Stimulated activated CD4-positive, alpha-beta T cell treated with anti-CD3 and anti-CD28 coated beads, Interleukin-12 subunit alpha, Interleukin-12 subunit beta, amount 100 ng/mL, for 4 hours (primary cell): ENCODE results near the gene TMX3.

ENCODE experiments used
- DNase-seq: peaks from one replicate; pipeline ENCODE4 v3.0.0-alpha.2; 2020

Gene TMX3

DNA sequence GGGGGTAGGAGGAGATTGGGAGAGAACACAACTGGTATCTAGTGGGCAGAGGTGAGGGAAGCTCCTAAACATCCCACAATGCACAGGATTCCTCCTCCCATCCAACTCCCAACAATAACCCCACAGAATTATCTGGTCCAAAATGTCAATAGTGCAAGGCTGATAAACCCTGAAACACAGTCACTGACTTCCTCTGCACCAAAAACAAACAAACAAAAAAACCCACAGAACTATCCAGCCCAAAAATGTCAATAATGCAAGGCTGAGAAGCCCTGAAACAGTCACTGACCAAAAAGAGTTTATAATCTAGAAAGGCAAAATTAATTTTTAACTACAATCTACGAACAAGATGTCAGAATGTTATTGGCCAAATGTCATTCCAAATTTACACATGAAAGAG lies 9.8 kb downstream of the TMX3 start:
- no peak for DNase-seq

DNA sequence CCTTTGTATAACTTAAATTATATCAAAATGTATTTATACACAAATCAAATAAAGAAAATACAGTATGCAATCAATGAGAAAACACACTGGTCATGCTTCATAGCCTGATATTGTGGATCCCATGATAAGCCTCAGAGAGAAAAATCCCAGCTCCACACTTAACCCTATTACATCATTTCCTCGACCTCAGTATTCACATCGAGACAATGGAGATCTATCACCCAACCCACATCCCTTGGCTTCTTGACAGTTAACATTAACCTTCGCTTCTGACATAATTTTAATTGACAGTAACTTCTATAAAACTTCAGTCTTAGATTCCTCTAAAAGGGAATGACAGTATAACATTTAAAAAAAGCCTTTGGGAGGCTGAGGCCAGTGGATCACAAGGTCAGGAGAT lies 11.6 kb downstream of the TMX3 start:
- no peak for DNase-seq

DNA sequence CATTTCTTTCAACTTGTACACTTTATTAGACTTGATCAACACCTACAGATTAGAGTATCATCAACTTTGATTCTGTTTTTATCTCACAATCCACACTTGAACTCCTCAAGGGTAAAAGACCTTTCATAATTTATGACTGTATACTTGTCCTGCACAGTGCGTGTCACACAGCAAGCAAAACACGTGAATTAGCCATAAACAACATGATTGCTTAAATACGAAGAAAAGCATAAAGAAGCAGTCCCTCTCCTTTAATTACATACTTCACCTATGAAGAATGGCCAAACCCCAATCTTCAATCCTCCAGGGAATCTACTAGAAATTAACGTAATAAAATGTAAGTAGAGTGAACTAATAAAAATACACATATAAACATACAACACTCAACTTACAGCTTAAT lies 13.6 kb downstream of the TMX3 start:
- DNase-seq: no peak

DNA sequence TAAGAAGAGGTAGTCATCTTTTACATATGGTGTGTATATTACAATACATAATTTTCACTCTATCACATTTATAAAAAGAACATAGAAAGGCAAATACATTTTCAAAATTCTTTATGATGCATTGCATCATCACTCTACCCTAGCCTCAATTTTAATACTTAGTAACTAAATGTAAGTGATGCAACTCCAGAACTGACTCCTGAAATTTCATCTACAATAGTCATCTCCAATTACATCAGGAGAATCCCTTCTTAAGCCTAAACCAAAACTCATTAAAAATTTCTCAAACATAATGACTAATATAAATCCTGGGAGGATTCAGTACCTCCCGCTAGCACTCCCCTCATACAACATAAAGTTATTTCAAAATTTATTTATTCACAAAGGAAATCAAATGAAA lies 15.9 kb downstream of the TMX3 start:
- no peak for DNase-seq

DNA sequence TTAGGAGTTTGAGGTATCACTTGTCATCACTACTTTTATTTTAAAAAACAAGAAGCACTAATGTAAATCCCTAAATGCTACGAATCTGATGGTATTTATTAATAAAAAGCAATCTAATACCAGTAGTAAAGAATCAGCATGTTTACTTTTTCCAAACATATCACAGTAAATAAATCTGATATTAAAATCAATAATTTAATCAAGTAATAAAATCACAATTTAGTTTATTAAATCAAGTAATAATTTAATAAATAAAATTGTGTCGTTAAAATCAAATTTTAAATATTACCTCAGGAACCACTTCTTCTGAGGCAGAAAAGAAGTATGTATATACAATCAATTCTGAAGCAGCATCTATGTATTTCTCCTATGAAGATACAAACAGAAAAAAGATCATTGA lies 18.0 kb downstream of the TMX3 start:
- DNase-seq: no peak

DNA sequence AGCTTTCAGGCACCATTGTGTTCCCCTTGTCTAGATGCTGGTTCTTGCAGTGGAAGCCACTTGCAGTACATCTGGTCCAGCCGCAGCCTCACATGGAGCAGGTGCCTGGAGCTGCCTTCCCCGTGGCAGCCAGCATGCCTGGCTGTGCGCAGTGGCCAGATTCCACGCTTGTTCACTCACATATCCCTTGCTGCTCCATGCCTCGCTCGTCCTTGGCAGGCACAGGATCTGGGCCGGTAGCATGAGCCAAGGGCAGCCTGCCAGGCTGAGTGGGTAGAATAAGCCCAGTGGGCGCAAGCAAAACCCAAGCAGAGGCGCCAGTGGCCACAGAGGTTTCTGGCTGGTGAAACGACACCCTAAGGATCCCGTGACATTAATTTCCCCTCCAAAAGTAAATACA lies 20.6 kb downstream of the TMX3 start:
- DNase-seq: no peak

DNA sequence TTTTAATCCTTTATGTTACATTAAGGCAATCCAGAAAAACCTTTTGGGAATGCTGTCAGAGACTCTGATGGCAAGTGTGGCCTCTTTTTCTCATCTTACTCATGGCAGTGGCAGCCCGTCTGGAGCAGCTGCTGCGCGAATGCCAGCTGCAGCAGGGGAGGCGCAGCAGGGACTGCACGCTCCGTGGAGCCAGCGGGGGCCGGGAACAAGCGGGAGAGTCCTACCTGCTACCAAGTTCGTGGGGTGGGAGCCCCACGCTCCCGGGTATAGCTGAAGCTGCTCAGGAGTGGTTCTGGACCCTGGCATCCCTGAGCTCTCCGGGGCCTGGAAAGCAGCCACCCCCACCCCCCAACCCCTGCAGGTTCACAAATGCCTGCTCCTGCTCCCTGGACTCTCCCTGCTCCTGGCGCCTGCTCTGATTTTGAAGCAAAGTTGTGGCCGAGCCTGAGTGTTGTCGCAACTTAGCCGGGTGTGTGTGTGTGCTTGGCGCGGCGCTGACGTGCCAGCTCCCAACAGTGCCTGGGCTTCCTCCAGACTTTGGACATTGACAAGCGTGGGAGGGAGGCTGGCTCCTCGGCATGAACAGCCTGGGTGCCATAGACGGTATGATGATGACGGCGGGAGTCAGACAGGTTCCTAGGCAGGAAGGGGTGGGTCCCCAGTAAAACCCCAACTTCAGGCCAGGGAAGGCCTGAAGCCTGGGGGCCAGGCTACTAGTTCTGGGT lies 21.7 kb downstream of the TMX3 start:
- DNase-seq: no peak

DNA sequence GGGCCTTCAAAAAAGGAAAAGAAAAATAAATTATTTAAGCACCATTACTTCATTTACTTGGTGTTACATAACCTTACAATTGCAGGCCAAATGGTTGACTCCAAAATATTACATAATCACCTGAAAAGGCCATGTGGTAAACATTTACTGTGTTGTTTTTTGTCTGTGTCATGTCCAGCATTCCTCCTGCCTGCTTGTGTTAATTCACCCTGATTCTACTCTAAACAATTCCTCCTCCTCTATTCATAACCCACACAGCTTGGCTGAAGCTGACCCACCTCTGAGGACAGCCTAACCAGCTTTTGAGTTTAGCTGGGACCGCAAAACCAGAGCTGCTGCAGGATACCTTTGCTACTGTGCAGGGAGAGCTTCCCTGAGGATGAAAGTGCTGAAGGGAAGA lies 35.4 kb downstream of the TMX3 start:
- no peak for DNase-seq

DNA sequence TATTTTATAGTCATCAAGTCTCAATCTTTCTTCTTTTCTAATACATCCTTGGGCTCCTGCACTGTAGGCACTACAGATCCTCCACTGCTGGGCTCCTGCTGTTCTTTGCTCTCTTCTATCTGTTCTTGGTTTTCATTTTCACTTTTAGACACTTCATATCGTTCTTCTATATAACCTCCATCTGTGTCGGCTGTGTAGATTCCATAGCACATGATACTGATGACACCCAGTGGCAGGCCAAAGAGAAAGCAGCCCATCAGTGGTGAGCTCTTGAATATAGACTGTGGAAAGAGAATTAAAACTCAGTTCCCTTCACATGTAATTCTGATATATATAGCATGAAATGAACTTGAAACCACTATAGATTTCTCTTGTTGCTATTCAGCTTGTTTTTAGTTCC lies 38.0 kb downstream of the TMX3 start:
- no peak for DNase-seq

DNA sequence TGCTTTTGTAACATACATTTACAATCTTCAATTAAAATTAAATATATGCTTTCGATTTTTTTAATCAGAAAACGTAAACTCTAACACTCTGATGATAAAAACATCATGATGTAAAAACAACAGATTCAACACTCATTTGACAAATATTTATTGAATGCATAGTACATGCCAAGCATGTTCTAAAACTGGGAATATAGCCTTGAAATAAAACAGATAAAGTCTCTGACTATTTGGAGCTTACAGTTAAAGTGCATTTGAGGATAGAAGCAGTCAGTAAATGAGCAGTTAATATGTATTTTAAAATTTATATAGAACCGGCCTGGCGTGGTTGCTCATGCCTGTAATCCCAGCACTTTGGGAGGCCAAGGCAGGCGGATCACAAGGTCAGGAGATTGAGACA lies 47.8 kb downstream of the TMX3 start:
- no peak for DNase-seq

DNA sequence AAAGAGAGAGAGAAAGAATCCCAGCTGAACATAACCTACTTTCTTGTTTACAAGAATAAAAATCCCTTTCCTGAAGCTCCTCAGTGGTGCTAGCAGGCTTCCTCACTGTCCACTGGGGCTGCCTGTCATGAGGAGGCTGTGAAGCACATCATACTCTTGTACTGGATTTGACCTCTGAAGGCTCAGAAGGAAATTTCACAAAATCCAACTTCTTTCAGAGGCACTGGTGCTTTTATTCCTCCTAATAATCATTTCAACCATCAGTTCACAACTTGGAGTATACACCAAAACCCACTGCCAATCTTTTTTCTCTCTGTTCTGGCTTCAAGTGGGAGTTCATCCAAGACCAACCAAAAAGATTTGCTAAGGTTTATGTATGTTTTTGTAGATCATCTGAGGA lies 48.5 kb downstream of the TMX3 start:
- no peak for DNase-seq

DNA sequence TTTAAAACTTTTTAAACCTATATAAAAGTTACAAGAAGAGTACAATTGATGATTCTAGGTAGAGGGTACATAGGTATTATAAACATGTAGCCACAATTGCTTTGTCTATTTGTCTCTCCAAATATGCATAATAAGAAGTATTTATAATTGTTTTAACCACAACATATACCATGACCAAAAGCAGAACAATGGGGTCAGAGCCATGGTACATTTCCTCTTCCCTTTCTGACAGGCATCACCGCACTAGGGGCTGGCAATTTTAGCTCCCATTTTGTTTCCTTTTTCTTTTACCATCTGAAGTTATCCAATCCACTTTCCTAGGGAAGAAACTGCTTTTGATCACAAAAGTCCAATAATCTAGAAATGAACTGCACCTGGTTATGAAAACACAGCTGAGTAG lies 49.3 kb downstream of the TMX3 start:
- no peak for DNase-seq

DNA sequence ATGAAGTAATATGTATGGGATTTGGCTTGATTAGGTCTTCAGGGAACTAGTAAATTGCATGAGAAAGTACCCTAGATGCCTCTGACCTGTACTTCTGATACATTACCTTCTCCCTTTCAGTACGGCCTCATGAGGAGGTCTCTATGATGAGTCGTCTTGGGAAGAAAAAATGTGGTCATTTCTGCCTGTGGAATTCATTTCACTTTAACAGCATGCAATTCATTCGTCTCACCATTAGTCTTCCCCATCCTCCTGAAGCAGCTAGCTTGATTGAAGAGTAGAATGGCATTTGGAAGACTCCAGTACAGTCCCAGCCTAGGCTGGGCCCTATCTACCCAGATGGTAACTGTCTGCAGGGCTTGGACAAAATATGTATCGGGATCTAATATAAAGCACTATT lies 52.2 kb downstream of the TMX3 start:
- no peak for DNase-seq

DNA sequence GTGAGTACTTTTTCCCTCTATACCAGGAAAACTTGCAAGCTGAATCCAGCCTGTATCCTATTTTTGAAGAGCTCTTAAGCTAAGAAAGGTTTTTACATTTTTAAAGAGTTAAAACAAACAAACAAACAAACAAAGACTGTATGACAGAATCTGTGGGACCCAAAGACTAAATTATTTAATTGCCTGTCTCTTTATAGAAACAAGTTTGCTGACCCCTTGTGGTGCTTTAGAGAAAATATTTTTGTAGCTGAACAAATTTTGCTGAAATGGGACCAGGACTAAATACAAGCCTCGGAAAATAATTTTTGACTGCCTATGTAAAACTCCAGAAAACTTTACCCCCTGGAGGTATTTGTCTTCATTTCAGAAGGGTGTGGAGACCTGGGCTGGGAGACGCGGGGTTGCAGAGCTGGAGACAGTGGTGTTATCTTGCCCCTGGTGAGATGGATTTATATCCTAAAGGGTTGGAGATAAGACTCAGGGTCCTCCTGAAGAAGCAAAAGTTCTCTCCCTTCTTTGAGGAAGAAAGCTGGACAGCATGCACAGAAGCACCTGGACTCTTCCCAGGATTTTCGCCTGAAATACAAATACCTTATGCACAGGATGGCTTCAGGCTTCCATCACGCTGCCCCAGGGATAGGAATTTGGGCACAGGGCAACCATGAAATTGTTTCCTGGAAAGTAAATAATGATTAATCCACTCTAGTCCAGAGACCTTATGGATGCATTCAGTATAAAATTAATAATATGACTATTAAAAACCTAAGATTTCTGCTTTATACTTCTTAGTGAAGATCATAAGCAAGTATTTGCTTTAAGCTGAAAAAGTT lies 54.3 kb downstream of the TMX3 start:
- DNase-seq: no peak

DNA sequence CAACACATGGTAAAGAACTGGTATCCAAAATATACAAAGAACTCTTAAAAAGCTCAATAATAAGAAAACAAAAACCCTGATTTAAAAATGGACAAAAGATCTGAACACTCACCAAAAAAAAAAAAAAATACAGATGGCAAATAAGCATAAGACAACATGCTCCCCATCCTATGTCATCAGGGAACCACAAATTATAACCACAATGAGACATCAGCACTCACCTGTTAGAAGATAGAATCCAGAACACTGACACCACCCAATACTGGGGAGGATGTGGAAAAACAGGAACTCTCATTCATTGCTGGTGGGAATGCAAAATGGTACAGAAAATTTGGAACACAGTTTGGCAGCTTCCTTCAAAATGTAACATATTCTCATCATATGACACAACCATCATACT lies 66.7 kb downstream of the TMX3 start:
- DNase-seq: no peak

DNA sequence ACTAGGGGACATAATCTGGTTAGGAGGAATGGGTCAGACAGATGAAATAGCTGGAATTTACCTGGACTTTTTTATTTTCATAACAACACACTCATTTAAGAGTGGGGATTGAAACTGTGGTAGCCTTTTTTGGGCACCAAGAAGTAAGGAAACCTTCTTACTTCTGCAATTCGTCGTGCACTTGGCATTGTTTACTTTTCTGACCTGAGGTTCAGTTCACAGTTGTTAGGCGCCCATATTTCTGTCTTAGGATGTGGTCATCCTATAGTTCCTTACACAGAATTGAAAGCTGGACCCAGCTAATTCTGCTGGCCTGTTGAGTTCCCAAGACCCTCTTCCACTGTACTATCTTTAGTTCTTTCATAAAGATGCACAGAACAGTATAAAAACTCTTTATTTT lies 72.9 kb downstream of the TMX3 start:
- DNase-seq: no peak

DNA sequence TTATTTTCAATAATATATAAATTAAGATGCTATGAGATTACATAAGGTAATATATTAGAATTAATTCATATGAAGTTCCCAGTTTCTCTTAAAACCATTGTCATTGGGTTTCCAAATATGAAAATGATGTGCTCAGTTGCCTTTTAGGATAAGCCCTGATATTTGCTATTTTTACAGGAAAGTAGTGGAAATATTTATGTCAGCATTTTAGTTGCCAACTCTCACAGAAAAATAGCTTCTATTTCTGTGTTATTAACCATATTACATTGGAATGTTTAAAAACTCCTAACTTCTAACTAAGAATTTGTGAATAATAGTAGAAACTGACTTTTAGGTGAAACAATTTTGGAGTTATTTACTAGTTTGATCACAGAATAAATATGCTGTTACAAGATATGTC lies 74.0 kb downstream of the TMX3 start:
- DNase-seq: no peak

DNA sequence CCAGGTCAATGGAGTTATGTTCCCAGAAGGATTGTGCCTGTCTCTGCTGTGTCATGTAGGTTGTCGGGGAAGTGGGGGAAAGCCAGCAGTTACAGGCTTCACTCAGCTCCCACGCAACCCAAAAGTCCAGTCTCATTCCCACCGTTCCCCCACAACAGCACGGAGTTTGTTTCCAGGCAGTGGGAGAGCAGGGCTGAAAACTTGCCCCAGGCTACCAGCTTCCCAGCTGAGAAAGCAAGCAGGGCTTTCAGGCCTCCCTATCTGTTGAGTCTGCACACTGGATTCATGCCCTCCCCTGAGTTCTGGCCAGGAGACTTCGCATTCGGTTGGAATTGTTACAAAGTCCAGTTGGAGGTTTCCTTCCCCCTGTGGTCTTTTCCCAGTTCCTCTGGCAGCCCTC lies 76.3 kb downstream of the TMX3 start:
- DNase-seq: no peak

DNA sequence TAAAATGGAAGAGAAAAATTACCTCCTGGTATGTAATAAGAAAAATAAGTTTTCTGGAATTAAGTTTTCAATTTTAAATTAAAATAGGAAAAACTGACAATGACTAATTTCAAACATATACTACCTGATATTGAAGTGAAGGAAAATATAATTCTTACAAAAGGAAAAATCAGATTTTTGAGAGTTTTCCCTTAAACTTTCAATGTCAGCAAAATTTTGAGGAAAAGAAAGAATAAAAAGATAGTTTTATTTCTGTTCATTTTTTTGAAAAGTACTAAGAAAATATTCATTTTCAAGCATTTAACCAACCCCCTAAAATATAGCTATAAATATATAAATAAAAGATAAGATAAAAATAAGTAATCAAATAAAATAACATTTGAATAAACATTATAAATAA lies 87.1 kb downstream of the TMX3 start:
- no peak for DNase-seq
